NCI-H1417 (cell line): Measurements from ENCODE around the gene TSKU.
"Not testable (repeated sequence)": the region's sequence is repeated elsewhere in the genome, so short reads cannot be mapped to it uniquely, and the experiment has no call there.

Source experiments
- DNase-seq, 3 experiments: peaks; one replicate each; lab custom pipeline; 2025; lab: John Stamatoyannopoulos, UW

TSKU gene

GRCh38 chr11:76824980-76825725 is 42.0 kb downstream of the TSKU start:
- no peak for DNase-seq

GRCh38 chr11:76825726-76826396 is 42.7 kb downstream of the TSKU start:
- no peak for DNase-seq

- not testable (repeated sequence) for DNase-seq
These were observed 43.4 kb downstream of the TSKU start for GRCh38 chr11:76826508-76826907.

GRCh38 chr11:76827005-76827404 is 43.8 kb downstream of the TSKU start:
- not testable (repeated sequence) for DNase-seq

- no peak for DNase-seq
These were observed 47.6 kb downstream of the TSKU start for GRCh38 chr11:76830639-76831327.

GRCh38 chr11:76831686-76832310 is 48.6 kb downstream of the TSKU start:
- no peak for DNase-seq

GRCh38 chr11:76832361-76832760 is 49.2 kb downstream of the TSKU start:
- no peak for DNase-seq

GRCh38 chr11:76834151-76834550 is 51.0 kb downstream of the TSKU start:
- no peak for DNase-seq

GRCh38 chr11:76835036-76835435 is 51.9 kb downstream of the TSKU start:
- DNase-seq: no peak

GRCh38 chr11:76835928-76836612 is 52.9 kb downstream of the TSKU start:
- DNase-seq: no peak

GRCh38 chr11:76836613-76837291 is 53.6 kb downstream of the TSKU start:
- no peak for DNase-seq

GRCh38 chr11:76837696-76838677 is 54.8 kb downstream of the TSKU start:
- DNase-seq: no peak

GRCh38 chr11:76838678-76839068 is 55.5 kb downstream of the TSKU start:
- DNase-seq: no peak

GRCh38 chr11:76839311-76839710 is 56.2 kb downstream of the TSKU start:
- DNase-seq: no peak

- DNase-seq: no peak
These were observed 58.8 kb downstream of the TSKU start for GRCh38 chr11:76841923-76842452.

GRCh38 chr11:76843907-76844306 is 60.8 kb downstream of the TSKU start:
- no peak for DNase-seq

GRCh38 chr11:76844511-76844910 is 61.4 kb downstream of the TSKU start:
- DNase-seq: no peak

GRCh38 chr11:76845069-76845468 is 61.9 kb downstream of the TSKU start:
- DNase-seq: no peak

GRCh38 chr11:76846441-76846840 is 63.3 kb downstream of the TSKU start:
- DNase-seq: no peak
